HG03439 (cell line): Measurements from ENCODE around the gene TTLL12.

Source experiments
- ATAC-seq: cut with Tn5 transposase; IDR thresholded peaks from one replicate; pipeline ENCODE4 v1.9.1; 2021; ENCODE audit warnings: mild to moderate bottlenecking, moderate library complexity; ENCODE audit not compliant: unreplicated experiment

The TTLL12 gene

GRCh38 chr22:43174941-43175531 lies 11.9 kb downstream of the TTLL12 start:
- no peak for ATAC-seq

- no peak for ATAC-seq
These were observed 12.8 kb downstream of the TTLL12 start for GRCh38 chr22:43173976-43174720.

- no peak for ATAC-seq
These were observed 13.4 kb downstream of the TTLL12 start for GRCh38 chr22:43173566-43173965.

GRCh38 chr22:43172191-43172590 lies 14.7 kb downstream of the TTLL12 start:
- ATAC-seq, result no peak

GRCh38 chr22:43171607-43172006 lies 15.3 kb downstream of the TTLL12 start:
- no peak for ATAC-seq

- ATAC-seq, result no peak
These were observed 15.9 kb downstream of the TTLL12 start for GRCh38 chr22:43171019-43171491.

GRCh38 chr22:43170131-43170480 lies 16.8 kb downstream of the TTLL12 start:
- no peak for ATAC-seq

- no peak for ATAC-seq
These were observed 17.4 kb downstream of the TTLL12 start for GRCh38 chr22:43169310-43170130.

GRCh38 chr22:43168471-43169309 lies 18.2 kb downstream of the TTLL12 start:
- ATAC-seq, result no peak

- no peak for ATAC-seq
These were observed 19.8 kb downstream of the TTLL12 start for GRCh38 chr22:43167001-43167589.

- ATAC-seq, result no peak
These were observed 20.6 kb downstream of the TTLL12 start for GRCh38 chr22:43166132-43166930.

- no peak for ATAC-seq
These were observed 22.3 kb downstream of the TTLL12 start for GRCh38 chr22:43164636-43165035.

GRCh38 chr22:43163241-43163795 lies 23.6 kb downstream of the TTLL12 start:
- no peak for ATAC-seq

- ATAC-seq, result no peak
These were observed 24.4 kb downstream of the TTLL12 start for GRCh38 chr22:43162412-43163150.

- ATAC-seq, result no peak
These were observed 26.3 kb downstream of the TTLL12 start for GRCh38 chr22:43160497-43161126.

- no peak for ATAC-seq
These were observed 27.3 kb downstream of the TTLL12 start for GRCh38 chr22:43159484-43160178.

- no peak for ATAC-seq
These were observed 28.0 kb downstream of the TTLL12 start for GRCh38 chr22:43158778-43159483.
